Measurements from ENCODE around the gene PEX14. TPM values are rescaled to one million over a fixed set of nuclear protein-coding genes. Genes with fewer than 3 reads are reported as not detected.
A peak's percentile ranks its signal among the peaks of the same experiment; 100 is the strongest.

Gene PEX14
- total RNA-seq, 1 experiment from 2014 or later: 27.1 TPM

DNA sequence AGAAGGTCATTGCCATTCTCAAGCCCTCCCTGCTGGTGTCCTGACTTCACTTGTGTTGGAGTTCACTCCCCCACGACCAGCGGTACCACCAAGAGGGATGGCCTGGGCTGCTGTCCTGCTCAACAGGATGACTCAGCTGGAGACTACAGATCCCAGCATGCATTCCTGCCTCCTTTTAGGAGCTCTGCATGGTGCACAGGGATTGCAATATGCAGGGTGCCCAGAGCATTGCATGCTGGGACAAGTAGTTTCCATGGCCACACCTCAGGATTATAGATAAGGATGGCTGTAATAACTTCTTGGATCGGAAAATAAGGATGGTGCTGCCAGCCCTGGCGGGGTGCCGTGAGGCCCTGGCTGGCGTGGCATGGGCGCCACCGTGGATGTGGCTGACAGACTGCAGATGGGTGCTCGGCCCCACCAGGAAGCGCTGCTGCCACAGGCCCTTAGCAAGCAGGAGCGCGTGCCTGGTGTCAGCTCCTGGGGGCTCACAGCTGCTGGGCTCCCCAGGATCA is 171.7 kb downstream of the PEX14 start:
- DNase-seq (ENCODE audit: low read depth): peak; percentile 71

DNA sequence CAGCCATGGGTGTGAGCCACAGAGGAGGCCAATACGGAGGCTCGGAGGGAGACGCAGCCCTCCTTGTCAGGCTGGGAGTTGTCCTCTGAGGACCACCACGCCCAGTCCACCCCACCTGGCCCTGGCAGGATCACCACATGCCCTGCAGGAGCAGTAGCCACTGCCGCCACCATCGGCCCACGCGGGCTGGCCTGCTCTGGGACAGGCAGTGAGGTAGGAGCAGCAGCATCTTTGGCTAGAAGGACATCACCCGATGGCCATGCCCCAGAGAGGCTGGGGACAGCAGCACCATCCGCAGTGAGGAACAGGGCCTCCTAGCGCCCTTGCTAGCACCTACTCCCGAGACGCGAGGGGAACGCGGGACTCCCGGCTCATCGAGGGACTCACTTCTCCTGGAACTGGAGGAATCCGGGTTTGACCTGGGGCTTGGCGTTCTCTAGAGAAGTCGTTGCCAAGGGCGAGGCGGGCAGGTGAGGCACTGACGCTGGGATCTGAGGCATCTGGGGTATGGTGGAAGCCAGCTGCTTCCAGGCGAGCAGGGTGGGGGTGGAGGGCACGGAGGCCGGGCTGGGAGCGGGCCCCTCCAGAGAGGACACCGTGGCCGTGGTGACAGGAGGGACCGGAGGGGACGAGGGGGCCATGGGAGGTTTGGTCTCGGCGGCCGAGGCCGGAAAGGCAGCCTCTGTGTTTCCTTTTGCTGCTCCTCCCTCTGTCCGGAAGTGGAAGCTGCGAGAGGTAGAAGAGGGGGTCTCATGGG is 172.8 kb downstream of the PEX14 start:
- no peak for DNase-seq (ENCODE audit: low read depth)

DNA sequence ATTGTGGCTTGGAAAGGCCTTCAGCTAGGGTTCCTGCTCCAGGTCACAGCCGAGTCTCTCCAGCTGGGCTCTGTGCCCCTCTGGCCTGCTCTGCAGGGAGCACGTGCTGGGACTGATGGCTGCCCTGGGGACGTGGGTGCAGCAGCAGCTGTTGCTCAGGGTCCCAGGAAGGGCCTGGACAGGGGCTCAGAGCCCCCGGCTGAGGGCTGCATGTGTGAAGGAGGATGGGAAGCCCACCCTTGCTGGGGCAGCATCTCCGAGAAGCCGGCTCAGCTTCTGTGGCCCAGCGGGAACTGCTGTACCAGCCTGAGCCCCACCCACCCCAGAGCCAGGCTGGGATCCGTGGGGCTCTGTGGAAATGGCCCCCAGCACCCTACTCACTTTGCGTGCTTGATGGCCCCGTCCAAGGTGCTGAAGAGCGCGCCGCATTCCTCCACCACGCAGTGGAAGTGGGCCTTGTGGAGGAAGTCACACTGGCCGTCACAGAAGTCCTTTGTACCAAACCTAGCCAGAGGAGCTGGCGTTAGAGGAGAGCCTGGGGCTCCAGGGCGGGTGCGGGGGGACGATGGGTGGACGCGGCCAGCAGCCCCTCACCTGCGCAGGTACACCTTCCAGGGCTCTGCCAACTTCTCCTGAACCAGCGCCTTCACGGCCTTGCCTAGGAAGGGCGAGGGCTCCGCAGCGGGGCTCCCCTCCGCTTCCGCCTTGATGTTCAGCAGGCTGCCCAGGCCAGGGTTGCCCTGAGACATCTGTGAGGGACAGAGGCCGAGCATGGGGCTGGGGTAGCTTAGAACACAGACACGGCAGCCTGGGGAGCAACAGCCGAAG is 174.2 kb downstream of the PEX14 start:
- DNase-seq (ENCODE audit: low read depth): no peak

DNA sequence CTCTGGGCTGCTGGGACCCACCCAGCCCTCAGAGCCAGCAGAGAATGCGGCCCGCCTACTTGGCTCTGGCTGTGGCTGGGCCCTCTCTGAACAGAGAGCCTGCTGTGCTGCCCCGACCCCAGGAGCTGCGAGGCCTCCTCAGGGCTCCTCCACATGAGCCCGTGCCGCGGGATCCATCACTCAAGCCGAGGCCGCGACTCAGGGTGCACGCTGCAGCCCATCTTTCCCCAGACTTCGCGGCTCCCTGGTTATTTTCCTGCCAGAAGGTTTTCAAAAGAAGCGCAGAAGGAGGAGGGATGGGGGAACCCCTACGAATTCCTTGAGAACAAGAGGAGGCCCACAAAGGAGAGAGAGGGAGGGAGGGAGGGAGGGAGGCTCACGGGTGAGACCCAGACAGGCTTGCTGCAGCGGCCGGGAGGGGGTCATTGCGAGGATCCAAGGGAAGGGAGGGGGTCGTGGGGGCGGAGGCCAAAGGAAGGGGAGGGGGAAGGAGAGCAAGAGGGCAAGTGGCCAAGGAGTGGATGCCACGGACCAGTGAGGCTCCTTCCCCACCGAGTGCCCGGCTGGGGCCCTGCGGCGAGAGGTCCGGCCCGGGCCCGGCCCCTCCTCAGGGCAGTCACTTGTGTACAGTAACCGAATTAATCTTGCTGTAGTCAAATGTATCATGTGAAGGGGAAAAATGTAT is 174.9 kb downstream of the PEX14 start:
- DNase-seq (ENCODE audit: low read depth): no peak

DNA sequence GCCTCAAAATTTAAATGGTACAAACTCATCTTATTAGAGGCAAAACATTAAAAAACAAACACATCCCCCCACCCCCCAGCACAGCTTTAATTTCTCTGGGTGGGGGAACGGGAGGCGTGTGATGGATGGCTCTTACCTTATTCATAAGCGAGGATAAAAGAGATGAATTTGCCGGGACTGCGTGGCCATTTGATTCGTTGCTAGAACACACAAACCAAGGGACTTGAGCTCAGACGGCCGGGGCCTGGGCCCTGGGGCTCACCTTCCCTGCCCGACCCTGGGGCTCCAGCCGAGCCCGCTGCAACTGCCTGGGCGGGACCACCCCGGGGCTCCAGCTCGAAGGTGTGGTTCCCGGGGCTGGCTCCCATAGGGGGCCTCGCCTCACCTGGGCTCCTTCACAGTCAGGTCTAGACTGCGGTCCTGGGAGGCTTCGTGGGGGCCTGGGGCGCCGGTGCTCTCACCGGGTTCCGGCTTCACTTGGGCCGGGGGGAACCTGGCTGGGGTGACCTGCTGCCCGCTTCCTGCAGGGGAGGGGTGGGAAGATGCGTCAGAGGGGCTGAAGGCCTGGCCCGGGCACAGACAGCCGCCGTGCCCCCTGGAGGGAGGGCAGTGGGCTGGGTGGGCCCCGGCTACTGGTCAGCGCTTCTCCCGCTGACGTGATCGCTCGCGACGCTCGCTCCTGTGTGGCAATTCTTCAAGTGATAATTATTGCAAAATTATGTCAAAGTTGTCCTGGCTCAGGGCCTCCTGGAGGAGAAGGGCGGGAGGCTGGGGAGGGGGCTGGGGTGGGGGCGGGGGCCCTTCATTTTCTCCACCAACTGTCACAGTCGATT is 176.0 kb downstream of the PEX14 start:
- no peak for DNase-seq (ENCODE audit: low read depth)

DNA sequence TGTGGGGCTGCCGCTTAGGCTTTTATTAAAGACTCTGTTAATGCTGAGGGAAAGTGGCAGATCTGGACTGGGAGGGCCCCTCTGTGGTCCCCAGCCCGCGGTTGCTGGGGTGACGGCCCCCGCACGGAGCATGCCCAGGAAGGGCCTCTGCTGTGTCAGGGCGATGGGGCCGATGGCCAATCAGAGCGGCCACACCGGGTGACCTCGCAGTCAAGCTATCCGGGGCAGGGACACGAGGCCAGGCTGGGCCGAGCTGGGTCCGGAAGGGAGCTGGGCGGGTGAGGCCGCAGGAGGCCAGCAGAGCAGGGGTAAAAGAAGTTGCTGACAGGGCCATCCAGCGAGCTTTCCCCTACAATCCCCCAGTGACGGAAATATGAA is 176.6 kb downstream of the PEX14 start:
- no peak for DNase-seq (ENCODE audit: low read depth)

DNA sequence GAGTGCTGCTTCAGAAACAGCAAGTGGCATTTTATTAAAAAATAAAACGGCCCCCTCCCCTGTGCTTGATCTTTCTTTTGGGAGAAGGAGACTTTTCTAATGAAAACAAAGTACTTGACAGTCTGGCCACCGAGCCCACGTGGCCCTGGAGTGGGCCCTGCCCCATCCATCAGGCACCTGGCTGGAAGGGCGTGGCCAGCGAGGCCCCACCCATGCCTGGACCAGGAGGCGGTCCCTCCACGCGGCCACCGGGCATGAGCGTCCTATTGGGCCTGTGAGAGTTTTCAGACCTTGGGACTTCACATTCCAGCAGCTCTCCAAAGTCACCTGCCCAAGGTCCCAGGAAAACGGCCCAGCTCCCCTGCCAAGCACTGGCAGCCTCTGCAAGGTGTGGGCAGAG is 177.0 kb downstream of the PEX14 start:
- no peak for DNase-seq (ENCODE audit: low read depth)

DNA sequence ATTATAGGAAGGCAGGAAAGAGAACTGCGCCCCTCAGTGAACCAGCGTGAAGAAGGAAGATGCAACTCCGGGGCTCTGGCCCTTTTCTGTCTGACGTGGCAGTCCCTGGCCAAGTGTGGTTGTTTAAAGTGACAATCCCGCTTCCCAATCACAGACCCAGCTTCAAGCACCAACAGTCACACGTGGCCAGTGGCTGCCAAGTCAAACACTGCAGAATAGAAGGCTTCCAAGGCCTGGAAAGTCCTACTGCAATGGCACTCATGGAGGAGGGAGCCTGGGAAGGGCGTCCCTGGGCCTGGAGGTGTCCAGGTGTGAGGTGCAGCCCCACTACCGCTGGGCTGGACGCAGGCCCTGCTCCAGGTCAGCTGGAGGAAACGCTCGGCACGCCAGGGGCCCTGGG is 177.9 kb downstream of the PEX14 start:
- DNase-seq (ENCODE audit: low read depth): no peak

DNA sequence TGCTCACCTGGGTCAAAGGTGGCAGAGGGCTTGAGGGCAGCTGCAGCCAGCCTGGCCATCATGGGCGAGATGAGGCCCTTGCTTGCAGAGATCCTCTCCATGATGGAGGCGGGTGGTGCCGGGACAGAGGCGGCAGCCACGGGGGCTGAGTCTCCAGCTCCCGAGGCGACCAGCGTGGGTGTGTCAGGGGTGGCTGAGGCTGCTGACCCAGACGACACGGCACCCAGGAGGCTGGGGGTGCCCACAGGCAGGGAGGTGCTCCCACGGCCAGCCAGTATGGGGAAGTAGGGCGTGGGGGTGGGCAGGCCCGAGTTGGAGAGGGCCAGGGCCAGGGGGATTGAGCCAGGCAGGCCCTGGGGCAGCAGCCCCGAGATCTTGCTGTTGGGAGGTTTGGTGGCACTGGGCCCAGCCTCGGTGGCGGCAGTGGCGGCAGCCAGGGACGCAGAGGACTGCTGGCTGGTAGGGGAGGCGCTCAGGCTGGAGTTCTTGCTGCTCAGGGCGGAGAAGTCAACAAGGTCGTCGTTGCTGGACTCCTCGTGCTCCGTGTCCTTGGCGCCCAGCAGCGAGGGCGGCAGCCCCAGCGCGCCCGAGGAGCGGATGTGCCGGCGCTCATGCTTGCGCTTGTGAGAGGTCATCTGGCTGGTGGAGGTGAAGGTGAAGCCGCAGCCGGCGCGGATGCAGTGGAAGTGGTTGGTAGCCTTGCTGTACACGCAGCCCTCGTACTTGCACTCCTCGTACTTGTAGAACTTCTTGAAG is 178.8 kb downstream of the PEX14 start:
- no peak for DNase-seq (ENCODE audit: low read depth)

DNA sequence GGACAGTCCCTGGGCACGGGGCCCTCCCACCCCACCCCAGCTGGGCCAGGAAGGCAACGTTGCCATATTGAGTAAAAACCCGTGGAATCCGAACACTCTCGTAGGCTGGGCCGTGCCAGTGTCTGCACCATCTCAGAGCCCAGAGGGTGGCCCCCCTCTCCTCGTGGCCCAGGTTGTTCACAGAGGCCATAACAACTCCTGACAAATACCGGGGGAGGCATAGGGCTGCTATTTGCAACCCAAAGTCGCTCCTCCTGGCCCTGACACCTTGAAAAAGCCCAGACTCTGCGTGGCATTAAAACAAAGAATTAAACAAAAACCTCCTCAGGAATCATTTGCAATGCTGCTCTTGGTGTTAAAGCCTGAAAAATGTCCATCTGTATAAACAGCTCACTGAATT is 180.3 kb downstream of the PEX14 start:
- DNase-seq (ENCODE audit: low read depth): no peak

DNA sequence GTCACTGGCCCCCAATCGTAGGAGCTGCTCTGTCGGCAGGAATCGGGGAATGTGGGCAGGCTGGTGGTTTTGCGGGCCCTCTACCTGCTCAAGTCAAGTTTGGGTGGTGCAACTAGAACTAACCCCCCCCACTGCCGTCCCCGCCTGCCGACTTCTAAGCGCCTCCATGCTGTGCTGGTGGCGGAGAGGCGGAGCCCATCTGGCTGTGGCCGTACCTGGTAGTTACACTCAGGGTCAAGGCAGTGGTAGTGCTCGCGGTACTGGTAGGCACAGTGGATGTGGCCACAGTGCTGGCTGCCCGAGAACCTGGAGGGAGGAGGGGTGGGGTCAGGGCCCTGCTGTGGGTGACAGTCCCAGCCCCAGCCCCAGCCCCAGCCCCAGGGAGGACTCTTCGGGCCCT is 181.7 kb downstream of the PEX14 start:
- DNase-seq (ENCODE audit: low read depth): no peak

DNA sequence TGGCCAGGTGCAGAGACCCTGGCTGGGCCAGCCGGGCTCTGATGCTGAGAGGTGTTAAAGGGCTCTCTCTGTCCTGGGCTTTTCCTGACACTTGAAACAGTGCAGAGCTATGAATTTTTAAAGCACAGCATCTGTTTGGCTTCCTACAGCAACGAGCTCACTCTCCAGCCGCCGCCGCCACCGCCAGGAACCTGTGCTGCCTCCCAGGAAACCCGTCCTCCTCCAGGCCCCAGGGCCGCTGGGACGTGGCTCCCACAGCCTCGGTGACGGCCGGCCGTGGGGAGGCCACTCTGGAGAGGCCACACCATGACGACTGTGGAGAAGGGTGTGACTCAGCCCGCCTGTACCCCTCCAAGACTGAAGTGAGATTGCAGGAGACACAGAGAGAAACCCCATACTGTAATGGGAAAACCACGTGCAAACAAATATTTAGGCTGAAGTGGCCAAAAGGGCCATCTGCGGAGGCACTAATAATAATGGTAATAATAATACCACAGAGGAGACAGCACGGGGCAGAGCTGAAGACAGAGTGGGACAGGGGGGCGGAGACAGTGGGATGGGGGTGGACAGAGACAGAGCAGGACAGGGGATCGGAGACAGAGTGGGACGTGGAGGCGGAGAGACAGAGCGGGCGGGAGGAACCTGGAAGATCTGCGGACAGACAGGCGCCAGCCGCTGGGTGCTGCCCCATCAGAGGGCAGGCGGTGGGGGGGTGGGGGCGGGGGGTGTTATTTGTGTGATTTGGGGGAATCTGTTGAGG is 182.5 kb downstream of the PEX14 start:
- DNase-seq (ENCODE audit: low read depth): no peak

DNA sequence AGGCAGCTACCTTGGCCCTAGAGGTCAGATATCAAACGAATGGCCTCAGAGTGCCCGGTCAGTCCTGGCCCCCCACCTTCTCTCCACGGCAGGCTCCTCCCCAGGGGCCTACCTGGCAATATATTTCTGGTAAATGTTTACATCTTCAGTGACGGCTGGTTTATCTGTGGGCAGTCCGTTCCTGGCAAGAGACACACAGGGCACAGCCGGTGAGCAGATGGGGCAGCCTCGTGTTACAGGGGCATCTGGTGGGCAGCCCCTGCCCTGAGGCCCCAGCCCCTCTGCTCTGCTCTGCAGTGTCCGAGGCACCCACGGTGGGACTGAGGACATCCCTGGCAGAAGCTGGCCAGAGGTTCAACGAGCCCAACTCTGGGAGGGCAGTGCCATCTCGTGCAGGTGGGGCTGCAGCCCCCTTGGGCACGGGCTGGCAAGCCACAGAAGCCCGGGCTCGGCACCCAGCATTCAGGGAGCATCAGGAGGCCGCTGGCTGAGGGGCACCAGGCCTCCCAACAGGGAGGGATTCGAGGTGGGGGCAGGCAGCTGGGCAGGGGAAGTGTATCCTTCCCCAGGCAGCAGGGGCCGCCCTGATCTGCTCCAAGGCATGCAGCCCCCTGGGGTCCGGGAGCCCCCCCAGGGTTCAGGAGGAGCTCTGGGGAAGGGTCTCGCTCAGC is 183.8 kb downstream of the PEX14 start:
- no peak for DNase-seq (ENCODE audit: low read depth)

DNA sequence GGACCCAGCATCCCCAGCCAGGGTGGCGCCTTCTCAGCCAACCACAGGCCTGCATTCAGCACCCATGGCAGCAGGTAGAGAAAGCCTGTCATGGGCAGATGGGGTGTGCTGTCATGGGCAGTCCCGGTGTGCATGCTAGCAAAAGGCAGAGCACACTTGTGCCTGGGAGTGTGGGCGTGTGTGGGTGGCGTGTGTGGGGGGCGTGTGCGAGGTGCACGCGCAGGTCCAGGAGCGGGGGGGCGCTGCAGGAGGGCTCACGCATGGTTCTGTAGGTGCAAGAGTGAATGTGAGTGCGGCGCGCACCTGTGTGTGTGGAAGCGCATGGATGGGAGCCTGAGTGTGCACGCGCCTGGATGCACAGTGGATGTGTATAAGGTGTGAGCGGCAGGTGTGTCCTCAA is 184.5 kb downstream of the PEX14 start:
- DNase-seq (ENCODE audit: low read depth): no peak

DNA sequence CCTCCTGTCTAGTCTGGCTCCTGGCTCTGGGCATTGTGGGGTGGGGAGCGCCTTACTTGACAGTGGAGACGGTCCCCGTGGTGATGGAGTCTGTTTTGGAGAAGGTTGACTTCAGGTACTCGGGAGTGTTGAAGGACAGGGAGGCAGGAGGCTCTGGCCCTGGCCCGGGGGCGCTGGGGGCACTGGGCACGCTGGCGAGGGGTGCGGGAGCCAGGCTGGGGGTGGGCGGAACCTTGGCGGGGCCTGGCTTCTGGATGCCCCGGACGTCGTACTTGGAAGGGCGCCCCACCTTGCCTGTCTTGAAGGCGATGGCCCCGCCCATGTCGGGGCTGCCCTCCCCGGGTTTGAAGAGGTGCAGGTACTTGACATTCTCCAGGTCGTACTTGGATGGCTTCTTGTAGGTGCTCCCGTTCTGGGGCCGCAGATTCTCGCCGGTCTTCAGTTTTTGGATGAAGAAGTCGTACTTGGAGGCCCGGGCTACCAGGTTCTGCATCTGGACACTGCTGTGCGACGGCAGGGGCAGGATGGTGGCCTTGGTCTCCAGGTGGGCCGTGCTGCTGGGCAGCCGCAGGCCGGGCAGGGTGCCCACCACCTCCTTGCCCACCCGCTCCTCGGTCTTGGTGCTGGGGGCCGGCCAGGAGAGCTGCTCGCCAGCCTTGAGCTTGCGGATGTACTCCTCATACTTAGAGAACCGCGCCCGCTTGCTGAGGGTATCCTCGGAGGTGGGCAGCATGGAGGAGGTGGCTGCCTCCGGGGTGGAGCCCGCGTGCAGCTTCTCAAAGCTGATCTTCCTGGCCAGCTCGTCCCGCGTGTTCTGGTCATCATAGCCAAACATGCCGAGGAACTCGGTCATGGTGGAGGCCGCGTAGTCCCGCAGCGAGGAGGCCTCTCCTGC is 185.1 kb downstream of the PEX14 start:
- DNase-seq (ENCODE audit: low read depth): no peak

DNA sequence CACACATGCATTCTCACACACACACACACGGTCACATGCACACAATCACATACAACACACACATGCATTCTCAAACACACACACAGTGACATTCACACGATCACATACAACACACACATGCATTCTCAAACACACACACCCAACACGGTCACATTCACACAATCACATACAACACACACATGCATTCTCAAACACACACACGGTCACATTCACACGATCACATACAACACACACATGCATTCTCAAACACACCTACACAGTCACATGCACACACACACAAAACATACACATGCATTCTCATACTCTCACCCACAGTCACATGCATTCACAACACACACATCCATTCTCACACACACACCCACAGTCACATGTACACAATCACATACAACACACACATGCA is 186.7 kb downstream of the PEX14 start:
- no peak for DNase-seq (ENCODE audit: low read depth)

DNA sequence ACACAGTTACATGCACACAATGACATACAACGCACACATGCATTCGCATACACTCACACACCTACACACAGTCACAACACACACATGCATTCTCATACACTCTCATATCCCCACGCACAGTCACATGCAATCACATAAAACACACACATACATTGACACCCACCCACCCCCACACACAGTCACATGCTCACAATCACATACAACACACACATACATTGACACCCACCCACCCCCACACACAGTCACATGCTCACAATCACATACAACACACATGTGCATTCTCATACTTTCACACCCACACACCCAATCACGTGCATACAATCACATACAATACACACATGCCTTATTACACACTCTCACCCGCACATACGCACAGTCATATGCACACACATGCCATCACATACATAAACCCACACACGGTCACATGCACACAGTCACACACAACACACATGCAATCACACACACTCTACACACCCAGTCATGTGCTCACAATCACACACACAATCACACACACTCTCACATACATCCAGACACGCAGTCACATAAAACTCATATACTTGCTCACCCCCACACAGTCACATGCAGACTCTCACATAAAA is 187.4 kb downstream of the PEX14 start:
- no peak for DNase-seq (ENCODE audit: low read depth)
